HAP-1 (cell line): Measurements from ENCODE around the gene NXPH2.
"Not testable (repeated sequence)": the region's sequence is repeated elsewhere in the genome, so short reads cannot be mapped to it uniquely, and the experiment has no call there.

Experiments
- DNase-seq, 2 experiments: peaks; one replicate each; pipeline ENCODE4 v3.0.0-alpha.2; 2016 to 2020; ENCODE audit warnings: low spot score in 2 of 2
- H3K27me3 ChIP-seq: fragments of 250-450 bp; sonication (Bioruptor Pico); 2 replicates; pipeline ENCODE4 v1.5.1; 2020; ENCODE audit warnings: low read depth, mild to moderate bottlenecking, moderate library complexity
- H3K36me3 ChIP-seq: fragments of 250-450 bp; sonication (Bioruptor Pico); replicated peaks from 2 replicates; pipeline ENCODE4 v1.5.1; 2020; ENCODE audit warnings: mild to moderate bottlenecking
- H3K4me1 ChIP-seq: fragments of 250-450 bp; sonication (Bioruptor Pico); 2 replicates; pipeline ENCODE4 v1.5.1; 2020; ENCODE audit warnings: mild to moderate bottlenecking
- H3K4me3 ChIP-seq: fragments of 250-450 bp; sonication (Bioruptor Pico); 2 replicates; pipeline ENCODE4 v1.5.1; 2020; ENCODE audit warnings: mild to moderate bottlenecking, moderate library complexity
- H3K9me3 ChIP-seq: fragments of 250-450 bp; sonication (Bioruptor Pico); 2 replicates; pipeline ENCODE4 v1.5.1; 2020; ENCODE audit warnings: mild to moderate bottlenecking, moderate library complexity
- in situ Hi-C: fragments of 300-500 bp; cut with MboI; formaldehyde crosslinking; loops from 3 replicates; pipeline ENCODE4 v1.14.3; 2020; ENCODE audit warnings: low sequenced_read_pairs, inconsistent platforms, mixed read lengths

Gene NXPH2

DNA sequence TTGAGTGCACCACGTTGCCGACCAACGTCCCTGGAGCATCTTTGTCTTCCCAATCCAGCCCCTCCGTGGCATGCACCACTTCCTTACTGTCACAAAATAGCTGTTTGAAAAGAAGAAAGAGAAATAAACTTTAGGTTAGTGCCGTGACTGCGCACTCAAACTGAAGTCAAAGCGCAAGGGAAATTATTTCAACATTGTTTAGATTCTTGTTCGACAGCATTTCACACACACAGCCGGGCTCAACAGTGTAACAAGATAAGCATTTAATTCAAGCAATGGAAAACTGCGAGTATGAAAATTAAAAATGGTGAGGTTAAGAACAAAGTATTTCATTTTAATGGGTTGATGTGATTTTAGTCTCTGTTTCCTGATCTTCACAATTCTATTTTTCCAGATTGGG lies 108.6 kb downstream of the NXPH2 start:
- Histone ChIP-seq H3K4me1 (peaks cover 4% of the 10 kb centered on the region; the same call in 1 of the 2 replicates), H3K4me3 (no peak overlapping the region), H3K36me3 (no peaks in the 10 kb centered on the region), H3K9me3 (no peaks in the 10 kb centered on the region), H3K27me3 (no peaks in the 10 kb centered on the region)
- in situ Hi-C loops, result no loop called here
- DNase-seq, result no peak

DNA sequence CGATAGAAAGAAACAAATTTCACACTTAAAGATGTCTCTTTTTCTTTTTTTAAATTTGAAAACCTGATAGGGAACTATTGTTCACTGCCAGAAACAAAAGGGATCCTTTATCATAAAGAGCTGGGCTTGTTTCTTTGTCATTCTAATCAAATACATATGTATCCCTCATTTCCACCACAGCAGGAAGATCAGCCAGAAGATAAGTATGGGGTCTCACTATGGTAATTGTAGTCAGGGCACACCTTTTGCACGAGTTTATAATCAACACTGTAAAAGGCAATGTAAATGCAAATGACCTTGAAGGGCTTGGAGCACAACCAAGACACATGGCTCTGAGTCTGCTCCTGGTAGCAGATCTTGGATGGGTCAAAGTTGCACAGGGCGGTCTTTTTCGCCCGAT lies 109.5 kb downstream of the NXPH2 start:
- DNase-seq, result peak; percentile 7 to 16
- Histone ChIP-seq H3K4me1 (peaks cover 4% of the 10 kb centered on the region; the same call in 1 of the 2 replicates), H3K27me3 (no peaks in the 10 kb centered on the region), H3K36me3 (no peaks in the 10 kb centered on the region), H3K9me3 (no peaks in the 10 kb centered on the region), H3K4me3 (no peak overlapping the region)
- in situ Hi-C loops, result no loop called here

DNA sequence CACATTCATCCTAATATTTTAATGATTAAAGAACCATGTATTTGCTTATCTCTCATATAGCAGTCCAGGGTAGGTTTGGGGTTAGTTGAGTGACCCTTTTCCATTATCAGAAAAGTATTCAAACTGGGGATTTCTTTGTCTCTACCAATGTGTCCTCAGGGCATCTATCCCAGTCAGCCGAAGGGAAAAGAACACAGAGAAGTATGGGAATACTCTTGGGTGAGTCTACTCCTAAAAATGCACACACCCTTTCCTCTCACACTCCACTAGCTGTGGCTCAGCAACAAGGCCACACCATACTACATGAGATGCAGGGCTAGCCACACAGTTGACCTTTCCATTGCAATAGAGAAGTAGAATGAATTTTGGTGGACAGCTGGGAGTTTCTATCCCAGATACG lies 114.3 kb downstream of the NXPH2 start:
- DNase-seq, result no peak
- Histone ChIP-seq H3K36me3 (no peaks in the 10 kb centered on the region), H3K9me3 (no peaks in the 10 kb centered on the region), H3K27me3 (no peaks in the 10 kb centered on the region), H3K4me3 (no peak overlapping the region), H3K4me1 (peaks cover 3% of the 10 kb centered on the region; the same call in 1 of the 2 replicates)
- in situ Hi-C loops, result no loop called here

DNA sequence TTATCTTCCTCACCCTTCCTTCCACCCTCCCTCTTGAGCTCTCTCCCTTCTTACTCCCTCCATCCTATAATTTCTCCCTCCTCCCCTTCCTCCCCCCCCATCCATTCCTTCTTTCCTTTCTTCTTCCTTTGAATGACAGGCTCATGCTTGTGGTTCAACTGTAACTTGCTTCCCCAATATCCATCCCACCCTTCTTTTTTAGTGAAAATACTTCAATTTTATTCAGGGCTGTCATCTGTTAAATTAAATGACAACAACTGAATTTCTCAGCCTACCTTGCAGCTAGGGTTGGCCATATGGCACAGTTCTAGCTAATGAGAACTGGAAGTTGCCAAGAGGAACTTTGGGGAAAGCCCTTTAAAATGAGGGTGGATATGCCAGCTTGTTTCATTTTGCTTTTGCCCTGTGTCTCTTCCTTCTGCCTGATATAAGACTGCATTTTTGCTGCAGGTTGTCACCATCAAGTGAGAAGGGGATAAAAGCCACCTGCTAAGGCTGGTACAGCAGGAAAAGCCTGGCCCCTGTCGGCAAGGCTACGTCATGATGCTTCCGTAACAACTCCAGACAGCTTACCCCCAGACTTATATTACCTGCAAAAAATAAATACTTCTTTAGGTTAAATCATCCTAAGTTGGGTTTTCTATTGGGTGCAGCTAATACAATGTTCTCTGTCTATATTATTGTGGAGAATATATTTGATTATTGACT lies 121.8 kb downstream of the NXPH2 start:
- Histone ChIP-seq H3K4me1 (no peaks in the 10 kb centered on the region), H3K36me3 (no peaks in the 10 kb centered on the region), H3K27me3 (no peaks in the 10 kb centered on the region), H3K4me3 (no peak overlapping the region), H3K9me3 (no peaks in the 10 kb centered on the region)
- in situ Hi-C loops, result no loop called here
- no peak for DNase-seq

DNA sequence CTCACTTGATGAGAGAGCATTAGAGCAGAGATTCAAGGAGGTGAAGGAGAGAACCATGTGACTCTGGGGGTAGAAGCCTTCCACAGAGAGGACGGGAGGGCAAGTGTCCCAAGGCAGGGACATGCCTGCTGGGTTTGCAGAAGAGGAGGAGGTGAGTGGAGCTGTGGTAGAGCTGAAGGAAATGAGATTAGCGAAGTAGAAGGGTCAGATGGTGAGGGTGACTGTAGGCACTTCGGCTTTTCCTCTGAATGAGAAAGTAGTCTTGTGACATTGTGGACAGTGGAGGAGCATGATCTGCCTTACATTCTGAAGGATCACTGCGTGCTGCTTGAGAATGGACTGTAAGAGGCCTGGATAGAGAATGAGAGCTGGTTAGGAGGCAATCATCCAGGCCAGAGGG lies 126.0 kb downstream of the NXPH2 start:
- Histone ChIP-seq H3K27me3 (no peaks in the 10 kb centered on the region), H3K36me3 (no peaks in the 10 kb centered on the region), H3K9me3 (no peaks in the 10 kb centered on the region), H3K4me1 (no peaks in the 10 kb centered on the region), H3K4me3 (no peak overlapping the region)
- in situ Hi-C loops, result no loop called here
- DNase-seq, result no peak

DNA sequence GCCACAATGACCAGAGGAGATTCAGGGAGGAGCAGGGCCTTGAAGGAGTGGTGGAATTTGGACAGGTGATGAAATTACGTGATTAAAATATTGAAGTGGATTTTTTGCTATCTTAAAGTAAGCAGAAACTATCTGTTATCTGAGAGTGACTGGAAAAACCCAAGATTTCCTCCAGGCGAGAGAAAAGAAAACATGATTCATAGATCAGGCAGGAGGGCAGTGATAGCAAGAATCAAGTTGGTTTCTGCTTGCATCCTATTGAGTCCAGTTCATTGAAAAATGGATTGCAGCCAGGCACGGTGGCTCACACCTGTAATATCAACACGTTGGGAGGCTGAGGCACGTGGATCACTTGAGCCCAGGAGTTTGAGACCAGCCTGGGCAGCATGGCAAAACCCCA lies 127.8 kb downstream of the NXPH2 start:
- no peak for DNase-seq
- no peaks in the 10 kb centered on the region for H3K27me3 ChIP-seq
- H3K36me3 ChIP-seq, result no peaks in the 10 kb centered on the region
- H3K4me1 ChIP-seq, result no peaks in the 10 kb centered on the region
- no peaks in the 10 kb centered on the region for H3K9me3 ChIP-seq
- in situ Hi-C loops, result no loop called here
- H3K4me3 ChIP-seq, result no peak overlapping the region

DNA sequence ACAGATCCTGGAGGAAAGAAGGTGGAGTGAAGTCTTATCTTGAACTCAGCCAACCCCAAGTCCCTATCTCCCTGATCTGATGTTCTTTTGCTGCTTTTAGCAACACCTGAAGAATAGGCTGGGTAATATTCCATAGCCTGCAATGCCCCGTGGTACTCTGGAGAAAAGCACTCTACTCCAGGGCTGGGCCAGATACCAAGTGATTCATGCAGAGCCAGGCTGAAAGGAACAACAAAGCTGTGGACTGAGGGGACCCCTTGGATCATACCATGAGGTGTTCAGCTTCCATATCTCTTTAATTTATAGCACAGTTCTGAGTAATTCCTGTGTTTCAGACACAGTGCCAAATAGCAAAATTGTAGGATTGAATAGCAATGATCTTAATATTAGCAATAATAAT lies 130.6 kb downstream of the NXPH2 start:
- Histone ChIP-seq H3K27me3 (no peaks in the 10 kb centered on the region), H3K36me3 (no peaks in the 10 kb centered on the region), H3K4me1 (no peaks in the 10 kb centered on the region), H3K9me3 (no peaks in the 10 kb centered on the region), H3K4me3 (no peak overlapping the region)
- no peak for DNase-seq
- in situ Hi-C loops, result no loop called here

DNA sequence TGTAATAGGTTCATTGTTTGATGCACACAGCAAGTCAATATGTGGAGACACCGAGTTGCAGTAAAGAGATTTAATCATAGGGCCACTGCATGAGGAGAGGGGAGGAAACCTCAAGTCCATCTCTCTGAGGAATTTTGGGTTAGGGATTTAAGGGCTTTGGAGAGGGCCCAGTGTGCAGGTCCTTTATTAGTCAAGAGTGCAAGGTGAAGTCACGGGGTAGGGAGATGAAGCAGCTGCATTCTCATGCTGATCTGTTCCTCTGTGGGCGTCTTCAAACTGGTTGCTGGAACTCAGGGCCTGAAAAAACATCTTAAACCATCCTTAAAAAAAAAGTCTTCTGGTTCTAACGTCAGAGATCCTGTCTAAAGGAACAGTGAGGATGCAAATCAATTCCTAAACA lies 131.6 kb downstream of the NXPH2 start:
- DNase-seq, result no peak
- H3K9me3 ChIP-seq, result no peaks in the 10 kb centered on the region
- in situ Hi-C loops, result no loop called here
- no peaks in the 10 kb centered on the region for H3K27me3 ChIP-seq
- no peak overlapping the region for H3K4me3 ChIP-seq
- no peaks in the 10 kb centered on the region for H3K36me3 ChIP-seq
- no peaks in the 10 kb centered on the region for H3K4me1 ChIP-seq

DNA sequence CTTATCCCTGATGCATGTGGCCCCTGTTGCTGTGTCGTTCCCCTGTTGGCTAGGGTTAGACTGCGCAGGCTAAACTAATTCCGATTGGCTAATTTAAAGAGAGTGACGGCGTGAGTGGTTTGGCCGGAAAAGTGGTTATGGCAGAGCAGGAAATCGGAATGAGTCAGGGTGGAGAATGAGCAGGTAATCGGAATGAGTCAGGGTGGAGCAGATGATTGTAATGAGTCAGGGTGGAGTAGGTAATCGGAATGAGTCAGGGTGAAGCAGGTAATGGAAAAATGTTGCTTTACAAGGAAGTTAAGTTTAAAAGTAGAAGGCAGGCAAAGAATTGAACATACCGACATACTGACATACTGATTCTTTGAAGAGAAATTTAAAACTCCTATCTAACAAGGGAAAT lies 135.4 kb downstream of the NXPH2 start:
- in situ Hi-C loops, H3K9me3 ChIP-seq, H3K27me3 ChIP-seq, DNase-seq, H3K4me3 ChIP-seq, H3K4me1 ChIP-seq, H3K36me3 ChIP-seq: not testable (repeated sequence)

DNA sequence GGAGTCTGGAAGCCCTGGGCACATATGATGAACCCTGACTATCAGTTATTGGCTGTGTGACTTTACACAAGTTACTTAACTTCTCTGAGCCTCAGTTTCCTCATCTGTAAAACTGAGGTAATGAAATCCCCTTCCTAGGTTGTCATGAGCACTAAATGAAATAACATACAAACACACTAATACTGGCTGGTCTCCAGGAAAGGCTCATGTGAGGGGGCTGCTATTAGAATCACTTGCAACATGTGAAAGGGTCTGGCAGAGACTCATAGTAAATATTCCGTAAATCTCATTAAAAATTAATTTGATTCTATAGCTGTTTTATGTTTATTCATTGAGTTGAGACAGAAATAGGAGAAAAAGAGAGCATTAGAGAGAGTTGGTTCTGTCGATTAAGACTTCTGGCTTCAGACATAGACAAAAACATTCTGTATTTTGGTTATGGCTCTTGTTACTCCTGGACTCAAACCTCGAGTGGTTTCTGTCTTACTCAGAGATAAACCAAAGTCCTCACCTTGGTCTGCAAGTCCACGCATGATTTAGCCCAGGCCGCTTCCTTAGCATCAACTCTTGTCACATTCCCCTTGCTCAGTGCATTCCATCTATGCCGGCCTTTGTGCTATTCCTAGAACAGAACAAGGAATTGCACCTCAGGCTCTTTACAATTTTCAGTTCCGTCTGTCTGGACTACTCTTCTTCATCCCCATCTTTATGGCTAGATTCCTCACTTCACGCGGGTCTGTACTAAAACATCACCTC lies 139.1 kb downstream of the NXPH2 start:
- H3K4me3 ChIP-seq, result no peak overlapping the region
- no peaks in the 10 kb centered on the region for H3K9me3 ChIP-seq
- no peaks in the 10 kb centered on the region for H3K36me3 ChIP-seq
- no peak for DNase-seq
- no peaks in the 10 kb centered on the region for H3K27me3 ChIP-seq
- in situ Hi-C loops, result no loop called here
- no peaks in the 10 kb centered on the region for H3K4me1 ChIP-seq

DNA sequence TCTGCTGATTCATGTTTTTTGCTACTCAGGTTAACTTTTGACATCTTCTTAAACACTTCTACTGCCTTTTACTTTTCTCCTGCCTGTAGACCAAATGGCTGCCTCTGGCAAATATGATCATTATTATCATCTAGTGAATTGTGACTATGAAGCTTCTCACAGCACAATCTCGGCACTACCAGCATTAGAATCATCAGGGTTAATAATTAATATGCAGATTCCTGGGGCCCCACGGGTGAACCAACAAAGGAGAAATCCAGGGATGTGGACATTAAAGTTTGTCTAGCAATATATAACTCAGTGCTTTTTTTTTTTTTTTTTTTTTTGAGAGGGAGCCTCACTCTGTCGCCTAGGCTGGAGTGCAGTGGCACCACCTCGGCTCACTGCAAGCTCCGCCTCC lies 142.5 kb downstream of the NXPH2 start:
- Histone ChIP-seq H3K4me1 (no peaks in the 10 kb centered on the region), H3K27me3 (no peaks in the 10 kb centered on the region), H3K9me3 (no peaks in the 10 kb centered on the region), H3K36me3 (no peaks in the 10 kb centered on the region), H3K4me3 (no peak overlapping the region)
- DNase-seq, result no peak
- in situ Hi-C loops, result no loop called here

DNA sequence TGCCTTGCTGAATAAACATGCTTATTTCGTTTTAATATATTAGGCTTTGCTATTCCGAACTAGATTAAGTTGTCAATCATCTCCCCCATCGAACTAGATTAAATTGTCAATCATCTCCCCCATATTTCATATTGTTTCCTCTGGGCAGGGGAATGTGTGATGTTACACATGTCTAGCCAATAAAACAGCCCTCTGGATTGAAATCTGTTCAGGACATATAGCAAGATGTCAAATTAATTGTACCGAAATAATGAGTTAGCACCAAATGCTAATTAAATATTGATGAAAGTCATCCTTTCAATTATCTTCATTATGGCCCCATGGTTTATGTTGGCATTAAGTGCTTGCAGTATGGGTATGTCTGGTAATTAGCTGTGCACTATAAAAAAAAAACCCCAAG lies 143.1 kb downstream of the NXPH2 start:
- H3K9me3 ChIP-seq, result no peaks in the 10 kb centered on the region

DNA sequence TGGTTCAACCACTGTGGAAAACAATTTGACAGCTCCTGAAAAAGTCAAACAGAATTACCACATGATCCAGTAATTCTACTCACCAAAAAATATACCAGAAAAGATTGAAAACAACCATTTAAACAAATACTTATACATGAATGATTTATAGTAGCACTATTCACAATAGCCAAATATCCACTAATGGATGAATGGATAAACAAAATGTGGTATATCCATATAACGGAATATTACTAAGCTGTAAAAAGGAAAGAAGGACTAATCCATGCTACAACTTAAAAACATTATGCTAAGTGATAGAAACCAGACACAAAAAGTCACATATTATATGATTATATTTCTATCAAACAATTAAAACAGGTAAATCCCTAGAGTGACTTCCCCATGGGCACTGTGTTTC lies 147.1 kb downstream of the NXPH2 start:
- in situ Hi-C loops, result no loop called here

More for the DNA sequence above, 143.1 kb downstream of the NXPH2 start:
- no peak for DNase-seq
- Histone ChIP-seq H3K27me3 (no peaks in the 10 kb centered on the region), H3K4me1 (no peaks in the 10 kb centered on the region), H3K36me3 (no peaks in the 10 kb centered on the region), H3K4me3 (no peak overlapping the region)
- in situ Hi-C loops, result no loop called here

DNA sequence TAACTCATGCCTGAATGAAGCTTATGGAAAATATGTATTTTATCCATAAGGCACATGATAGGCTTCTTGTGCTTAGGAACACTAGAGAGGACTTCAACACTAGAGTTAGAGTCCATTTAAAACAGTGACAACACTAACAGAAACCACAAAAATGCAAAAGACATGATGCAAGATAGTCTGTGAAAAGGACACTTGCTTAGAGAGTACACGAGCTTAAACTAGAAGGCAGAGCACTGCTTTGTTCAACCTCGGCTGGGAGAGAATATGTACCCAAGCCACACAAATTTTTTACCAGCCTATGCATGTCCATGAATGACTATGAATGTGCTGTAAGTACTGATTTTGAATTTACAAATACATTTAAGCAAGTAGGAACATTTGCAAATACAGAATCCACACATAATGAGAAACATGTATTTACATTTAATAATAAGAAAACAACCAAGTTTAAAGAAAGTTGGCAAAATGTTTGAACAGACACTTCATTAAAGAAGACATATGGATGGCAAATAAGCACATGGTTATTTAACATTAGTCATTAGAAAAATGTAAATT lies 148.0 kb downstream of the NXPH2 start:
- DNase-seq, result no peak
- Histone ChIP-seq H3K36me3 (no peaks in the 10 kb centered on the region), H3K4me1 (no peaks in the 10 kb centered on the region), H3K27me3 (no peaks in the 10 kb centered on the region), H3K4me3 (no peak overlapping the region), H3K9me3 (no peaks in the 10 kb centered on the region)
- in situ Hi-C loops, result no loop called here

More for the DNA sequence above, 147.1 kb downstream of the NXPH2 start:
- no peaks in the 10 kb centered on the region for H3K9me3 ChIP-seq
- H3K4me1 ChIP-seq, result no peaks in the 10 kb centered on the region
- no peak for DNase-seq
- no peak overlapping the region for H3K4me3 ChIP-seq
- no peaks in the 10 kb centered on the region for H3K36me3 ChIP-seq
- no peaks in the 10 kb centered on the region for H3K27me3 ChIP-seq
